ENCODE measurements around the gene ZBTB49.

DNA sequence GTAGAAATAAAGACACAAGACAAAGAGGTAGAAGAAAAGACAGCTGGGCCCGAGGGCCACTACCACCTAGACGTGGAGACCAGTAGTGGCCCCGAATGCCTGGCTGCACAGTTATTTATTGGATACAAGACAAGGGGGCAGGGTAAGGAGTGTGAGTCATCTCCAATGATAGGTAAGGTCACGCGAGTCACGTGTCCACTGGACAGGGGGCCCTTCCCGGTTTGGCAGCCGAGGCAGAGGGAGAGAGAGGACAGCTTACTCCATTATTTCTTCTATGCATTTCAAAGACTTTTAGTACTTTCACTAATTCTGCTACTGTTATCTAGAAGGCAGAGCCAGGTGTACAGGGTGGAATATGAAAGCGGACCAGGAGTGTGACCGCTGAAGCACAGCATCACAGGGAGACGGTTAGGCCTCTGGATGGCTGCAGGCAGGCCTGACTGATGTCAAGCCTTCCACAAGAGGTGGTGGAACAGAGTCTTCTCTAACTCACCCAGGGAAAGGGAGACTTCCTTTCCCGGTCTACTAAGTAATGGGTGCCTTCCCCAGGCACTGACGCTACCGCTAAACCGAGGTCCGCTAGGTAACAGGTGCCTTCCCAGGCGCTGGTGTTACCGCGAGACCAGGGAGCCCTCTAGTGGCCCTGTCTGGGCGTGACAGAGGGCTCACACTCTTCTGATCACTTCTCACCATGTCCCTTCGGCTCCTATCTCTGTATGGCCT is 44.9 kb downstream of the ZBTB49 start:
- TF ChIP-seq EP300 (IDR thresholded peaks at IDR 0.05) (no peak), POLR2A (IDR thresholded peaks at IDR 0.05) (no peak)
- TF ChIP-seq, protein P1, sequence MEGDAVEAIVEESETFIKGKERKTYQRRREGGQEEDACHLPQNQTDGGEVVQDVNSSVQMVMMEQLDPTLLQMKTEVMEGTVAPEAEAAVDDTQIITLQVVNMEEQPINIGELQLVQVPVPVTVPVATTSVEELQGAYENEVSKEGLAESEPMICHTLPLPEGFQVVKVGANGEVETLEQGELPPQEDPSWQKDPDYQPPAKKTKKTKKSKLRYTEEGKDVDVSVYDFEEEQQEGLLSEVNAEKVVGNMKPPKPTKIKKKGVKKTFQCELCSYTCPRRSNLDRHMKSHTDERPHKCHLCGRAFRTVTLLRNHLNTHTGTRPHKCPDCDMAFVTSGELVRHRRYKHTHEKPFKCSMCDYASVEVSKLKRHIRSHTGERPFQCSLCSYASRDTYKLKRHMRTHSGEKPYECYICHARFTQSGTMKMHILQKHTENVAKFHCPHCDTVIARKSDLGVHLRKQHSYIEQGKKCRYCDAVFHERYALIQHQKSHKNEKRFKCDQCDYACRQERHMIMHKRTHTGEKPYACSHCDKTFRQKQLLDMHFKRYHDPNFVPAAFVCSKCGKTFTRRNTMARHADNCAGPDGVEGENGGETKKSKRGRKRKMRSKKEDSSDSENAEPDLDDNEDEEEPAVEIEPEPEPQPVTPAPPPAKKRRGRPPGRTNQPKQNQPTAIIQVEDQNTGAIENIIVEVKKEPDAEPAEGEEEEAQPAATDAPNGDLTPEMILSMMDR (IDR thresholded peaks at IDR 0.05): peak; percentile 14 to 56 (median 40)

Measured in sigmoid colon (tissue), 4 donors.